GM10266 (cell line): ENCODE data around the gene KRT82.

Experiments used
- DNase-seq: peaks from one replicate; pipeline ENCODE4 v3.0.0; 2012; ENCODE audit errors: extremely low spot score
- TF ChIP-seq, protein P1 (sequence below): IDR thresholded peaks from 2 replicates; pipeline ENCODE4 v1.5.1; 2012; ENCODE audit warnings: mild to moderate bottlenecking, low read depth; ENCODE audit not compliant: control insufficient read depth, insufficient read depth; ENCODE audit errors: missing control alignments

KRT82 gene

DNA sequence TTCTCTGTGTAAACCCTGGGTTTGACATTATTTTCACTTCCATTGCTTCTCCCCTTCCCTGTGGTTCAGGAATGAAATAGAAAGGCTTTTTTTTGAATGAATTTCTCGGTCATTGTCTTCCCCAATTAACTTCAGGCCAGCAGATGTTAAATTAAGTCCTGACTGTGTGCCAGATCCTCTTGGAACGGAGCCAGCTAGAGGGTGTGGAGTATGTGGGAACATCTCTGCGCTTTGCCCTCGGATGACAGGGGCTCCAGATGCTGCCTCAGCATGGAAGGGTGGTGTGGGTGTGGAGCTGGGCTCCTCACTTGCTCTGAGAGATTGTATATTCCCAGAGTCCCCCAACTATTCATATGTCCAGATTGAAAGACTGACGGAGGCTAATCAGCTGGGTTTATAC, 51.9 kb downstream of the KRT82 start:
- DNase-seq, result no peak
- TF ChIP-seq, protein P1, sequence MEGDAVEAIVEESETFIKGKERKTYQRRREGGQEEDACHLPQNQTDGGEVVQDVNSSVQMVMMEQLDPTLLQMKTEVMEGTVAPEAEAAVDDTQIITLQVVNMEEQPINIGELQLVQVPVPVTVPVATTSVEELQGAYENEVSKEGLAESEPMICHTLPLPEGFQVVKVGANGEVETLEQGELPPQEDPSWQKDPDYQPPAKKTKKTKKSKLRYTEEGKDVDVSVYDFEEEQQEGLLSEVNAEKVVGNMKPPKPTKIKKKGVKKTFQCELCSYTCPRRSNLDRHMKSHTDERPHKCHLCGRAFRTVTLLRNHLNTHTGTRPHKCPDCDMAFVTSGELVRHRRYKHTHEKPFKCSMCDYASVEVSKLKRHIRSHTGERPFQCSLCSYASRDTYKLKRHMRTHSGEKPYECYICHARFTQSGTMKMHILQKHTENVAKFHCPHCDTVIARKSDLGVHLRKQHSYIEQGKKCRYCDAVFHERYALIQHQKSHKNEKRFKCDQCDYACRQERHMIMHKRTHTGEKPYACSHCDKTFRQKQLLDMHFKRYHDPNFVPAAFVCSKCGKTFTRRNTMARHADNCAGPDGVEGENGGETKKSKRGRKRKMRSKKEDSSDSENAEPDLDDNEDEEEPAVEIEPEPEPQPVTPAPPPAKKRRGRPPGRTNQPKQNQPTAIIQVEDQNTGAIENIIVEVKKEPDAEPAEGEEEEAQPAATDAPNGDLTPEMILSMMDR, result no peak

DNA sequence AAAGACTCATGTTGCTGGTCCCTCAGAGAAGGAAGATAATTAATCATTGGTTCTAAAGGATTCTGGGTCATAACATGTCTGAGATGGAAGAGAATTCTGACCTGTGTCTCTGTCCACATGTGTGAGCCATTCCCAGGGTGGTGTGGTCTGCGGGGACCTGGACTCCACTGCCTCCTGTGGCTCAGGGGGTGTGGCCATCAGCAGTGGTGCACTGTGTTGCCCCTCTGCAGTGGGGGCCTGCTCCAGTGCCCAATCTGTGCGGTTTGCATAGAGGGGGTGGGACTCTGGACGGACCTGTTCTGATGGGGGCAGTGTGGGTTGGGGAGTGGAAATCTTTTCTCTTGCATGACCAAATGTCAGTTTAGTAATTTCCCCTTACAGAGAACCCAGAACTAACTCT, 52.4 kb downstream of the KRT82 start:
- no peak for DNase-seq
- TF ChIP-seq, protein P1, result no peak

DNA sequence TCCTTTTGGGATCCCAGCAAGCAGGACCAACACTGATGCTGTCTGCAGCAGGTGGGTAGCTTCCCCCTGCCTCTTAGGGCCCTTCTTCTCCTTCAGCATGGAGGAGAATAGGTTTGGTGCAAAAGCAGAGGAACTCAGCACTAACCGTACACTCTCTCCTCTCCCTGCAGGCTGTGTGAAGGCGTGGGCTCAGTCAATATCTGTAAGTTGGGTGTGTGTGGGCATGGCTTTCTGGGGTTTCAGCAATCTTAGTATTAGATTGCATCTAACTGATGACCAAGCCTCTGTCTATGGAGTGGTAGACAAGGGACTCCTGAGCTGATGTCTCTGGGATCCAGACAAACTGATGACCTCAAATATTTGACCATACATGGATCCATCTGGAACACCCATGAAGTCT, 53.2 kb downstream of the KRT82 start:
- TF ChIP-seq, protein P1, result no peak
- no peak for DNase-seq

DNA sequence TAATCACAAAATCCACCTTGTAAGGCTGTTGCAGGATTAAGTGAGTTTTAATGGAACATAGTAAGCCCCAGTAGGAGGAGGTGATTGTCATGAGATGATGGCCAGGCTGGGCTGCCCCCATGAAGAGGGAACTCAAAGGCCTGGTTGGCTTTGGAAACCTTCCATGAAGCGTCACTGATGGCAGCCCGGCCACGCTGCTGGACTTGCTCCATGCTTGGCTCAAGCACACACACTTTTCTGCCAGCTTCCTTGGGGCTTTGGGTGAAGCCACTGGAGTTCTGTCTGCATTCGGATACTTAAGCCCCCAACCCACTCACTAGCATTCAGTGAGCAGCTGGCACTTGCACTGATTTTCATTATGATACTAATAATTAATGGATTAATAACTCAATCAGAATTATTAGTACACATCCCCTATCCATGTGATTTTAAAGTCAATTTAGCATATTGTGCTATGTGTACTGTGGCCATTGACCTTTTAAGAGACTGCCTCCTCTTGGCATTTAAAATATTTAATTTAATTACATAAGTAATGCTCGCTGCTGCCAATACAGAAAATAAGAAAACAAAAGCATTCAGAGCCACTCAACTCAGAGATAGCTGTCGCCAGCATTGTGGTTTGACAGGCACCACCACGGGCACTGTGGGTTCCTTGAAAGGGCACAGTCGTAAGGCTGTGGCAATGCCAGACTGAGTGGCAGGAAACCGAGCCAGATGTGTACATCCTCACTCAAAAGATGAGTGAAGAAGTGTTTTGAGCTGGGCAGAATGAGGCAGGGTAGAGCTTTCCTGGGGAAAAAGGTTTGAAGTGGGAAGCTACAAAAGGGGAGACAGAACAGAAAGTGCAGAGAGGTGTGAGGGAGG, 54.7 kb downstream of the KRT82 start:
- no peak for DNase-seq
- TF ChIP-seq, protein P1, result no peak

DNA sequence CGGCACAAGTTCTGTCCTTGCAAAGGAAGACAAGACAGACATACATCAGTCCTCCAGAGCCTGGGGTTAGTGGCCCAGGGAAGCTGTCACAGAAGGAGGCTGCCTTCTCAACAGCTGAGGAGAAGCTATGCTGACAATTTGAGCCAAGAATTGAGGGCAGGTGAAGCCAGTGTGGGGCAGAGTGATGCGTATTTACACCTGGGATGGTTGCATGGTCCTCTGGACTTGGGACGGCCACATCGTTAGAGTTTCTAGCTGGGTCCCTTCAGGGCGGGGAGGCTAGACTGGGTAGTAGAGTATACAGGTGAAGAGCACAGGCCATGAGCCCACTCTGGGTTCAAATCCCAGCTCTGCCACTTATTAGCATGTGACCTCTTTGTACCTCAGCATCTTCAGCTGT, 55.3 kb downstream of the KRT82 start:
- TF ChIP-seq, protein P1, result no peak
- no peak for DNase-seq

DNA sequence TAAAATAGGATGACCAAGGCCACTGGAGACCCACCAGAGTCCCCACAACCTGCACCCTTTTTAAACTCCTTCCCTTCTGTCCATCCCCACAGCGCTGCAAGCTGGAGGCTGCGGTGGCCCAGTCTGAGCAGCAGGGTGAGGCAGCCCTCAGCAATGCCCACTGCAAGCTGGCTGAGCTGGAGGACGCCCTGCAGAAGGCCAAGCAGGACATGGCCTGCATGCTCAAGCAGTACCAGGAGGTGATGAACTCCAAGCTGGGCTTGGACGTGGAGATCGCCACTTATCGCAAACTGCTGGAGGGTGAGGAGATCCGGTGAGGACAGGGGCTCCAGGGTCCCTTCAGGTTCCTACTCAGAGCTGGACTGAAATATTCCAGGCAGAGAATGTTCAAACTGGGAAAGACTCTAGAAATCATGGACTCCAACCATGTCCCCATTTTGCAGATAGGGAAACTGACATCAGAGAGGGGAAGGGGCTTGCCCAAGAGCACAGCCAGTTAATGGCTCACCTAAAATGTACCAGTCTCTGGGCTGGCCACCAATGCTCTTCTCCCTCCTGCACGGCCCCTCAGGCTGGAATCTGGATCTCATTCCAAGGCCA, 56.0 kb downstream of the KRT82 start:
- TF ChIP-seq, protein P1, result no peak
- DNase-seq, result no peak

DNA sequence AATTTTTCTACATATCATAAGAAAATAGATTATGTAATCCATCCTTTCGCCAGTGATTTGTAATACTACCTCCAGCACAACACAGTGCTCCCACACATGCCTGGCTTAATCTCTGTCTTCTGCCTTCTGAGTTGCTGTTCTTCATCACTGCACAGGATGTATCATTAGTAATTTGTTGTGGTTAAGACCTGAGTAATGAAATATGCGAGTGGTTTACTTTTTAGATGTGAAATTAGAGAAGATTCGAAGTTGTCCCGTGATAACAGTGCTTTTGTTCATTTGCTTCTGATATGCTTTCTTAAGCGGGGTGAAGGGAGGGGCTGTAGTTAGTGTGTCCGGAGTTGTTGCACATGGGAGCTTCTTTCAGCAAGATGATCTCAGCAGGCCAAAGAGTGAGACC, 56.9 kb downstream of the KRT82 start:
- no peak for DNase-seq
- TF ChIP-seq, protein P1, result no peak
